Hepatocyte (in vitro differentiated cells): Measurements from ENCODE around the gene CLRN2.

ENCODE experiments used
- CTCF ChIP-seq: fragments of 200-600 bp; sonication (generic); IDR thresholded peaks from 2 replicates; pipeline ENCODE4 v1.5.1; 2016; ENCODE audit warnings: antibody characterized with exemption, mild to moderate bottlenecking; ENCODE audit not compliant: poor library complexity
- EZH2 ChIP-seq: fragments of 200-600 bp; sonication (generic); IDR thresholded peaks from 2 replicates; pipeline ENCODE4 v1.6.1; 2016; ENCODE audit warnings: antibody characterized with exemption, mild to moderate bottlenecking, borderline replicate concordance

- TF ChIP-seq CTCF (no peak), EZH2 (no peak)
Observed at GRCh38 chr4:17560065-17560673, 45.2 kb downstream of the CLRN2 start.
